GM11168 (cell line): ENCODE results near the gene PPARA.

Experiments used
- in situ Hi-C: fragments of 300-500 bp; cut with MboI; formaldehyde crosslinking; loops from one replicate; pipeline ENCODE4 v1.12.0; 2022; ENCODE audit warnings: low sequenced_read_pairs; ENCODE audit not compliant: unreplicated experiment

Gene PPARA

GRCh38 chr22:46113910-46114517 lies 36.3 kb upstream of the PPARA start:
- in situ Hi-C loops: no loop called here

- in situ Hi-C loops: loop anchor here (5.0 kb wide), 1 partner anchor 107 kb away; no protein-coding TSS in a partner anchor
Observed at GRCh38 chr22:46114518-46115387, 35.6 kb upstream of the PPARA start.

GRCh38 chr22:46115388-46115678 lies 35.0 kb upstream of the PPARA start:
- in situ Hi-C loops: loop anchor here (5.0 kb wide), 1 partner anchor 108 kb away; no protein-coding TSS in a partner anchor

GRCh38 chr22:46115755-46116490 lies 34.4 kb upstream of the PPARA start:
- in situ Hi-C loops: loop anchor here (5.0 kb wide), 1 partner anchor 109 kb away; no protein-coding TSS in a partner anchor

GRCh38 chr22:46116491-46116958 lies 33.8 kb upstream of the PPARA start:
- in situ Hi-C loops: loop anchor here (5.0 kb wide), 1 partner anchor 109 kb away; no protein-coding TSS in a partner anchor

- in situ Hi-C loops: loop anchor here (5.0 kb wide), 1 partner anchor 110 kb away; no protein-coding TSS in a partner anchor
Observed at GRCh38 chr22:46117206-46118199, 32.8 kb upstream of the PPARA start.

GRCh38 chr22:46119093-46119728 lies 31.1 kb upstream of the PPARA start:
- in situ Hi-C loops: loop anchor here (5.0 kb wide), 1 partner anchor 112 kb away; no protein-coding TSS in a partner anchor

GRCh38 chr22:46119729-46120419 lies 30.5 kb upstream of the PPARA start:
- in situ Hi-C loops: loop anchor here (5.0 kb wide), 1 partner anchor 113 kb away; no protein-coding TSS in a partner anchor

- in situ Hi-C loops: no loop called here
Observed at GRCh38 chr22:46120420-46120737, 29.9 kb upstream of the PPARA start.

GRCh38 chr22:46121079-46121478 lies 29.2 kb upstream of the PPARA start:
- in situ Hi-C loops: no loop called here

- in situ Hi-C loops: no loop called here
Observed at GRCh38 chr22:46121523-46122287, 28.6 kb upstream of the PPARA start.

- in situ Hi-C loops: no loop called here
Observed at GRCh38 chr22:46122511-46122971, 27.8 kb upstream of the PPARA start.

- in situ Hi-C loops: no loop called here
Observed at GRCh38 chr22:46122980-46123693, 27.2 kb upstream of the PPARA start.

GRCh38 chr22:46123694-46124382 lies 26.5 kb upstream of the PPARA start:
- in situ Hi-C loops: no loop called here

- in situ Hi-C loops: no loop called here
Observed at GRCh38 chr22:46124383-46125144, 25.8 kb upstream of the PPARA start.

- in situ Hi-C loops: no loop called here
Observed at GRCh38 chr22:46125311-46125710, 25.0 kb upstream of the PPARA start.
